ENCODE results near the gene PPP1R13B.
A peak's percentile ranks its signal among the peaks of the same experiment; 100 is the strongest.
"Not testable (repeated sequence)": the region's sequence is repeated elsewhere in the genome, so short reads cannot be mapped to it uniquely, and the experiment has no call there.

The PPP1R13B gene

GRCh38 chr14:103847451-103848174 is at the start of gene PPP1R13B:
PPP1R13B (minus strand) TSS chr14:103847575; CDS start chr14:103847307, 268 bp downstream.
- peak; percentile 95 for DNase-seq

- peak; percentile 38 for DNase-seq
These were observed 49.2 kb upstream of the PPP1R13B start for GRCh38 chr14:103896578-103896977.

GRCh38 chr14:103894723-103895059 is 47.3 kb upstream of the PPP1R13B start:
- DNase-seq = no peak

GRCh38 chr14:103894034-103894722 is 46.8 kb upstream of the PPP1R13B start:
- no peak for DNase-seq

- DNase-seq = no peak
These were observed 44.9 kb upstream of the PPP1R13B start for GRCh38 chr14:103892247-103892646.

GRCh38 chr14:103891667-103892215 is 44.4 kb upstream of the PPP1R13B start:
- no peak for DNase-seq

- no peak for DNase-seq
These were observed 43.7 kb upstream of the PPP1R13B start for GRCh38 chr14:103890821-103891666.

- DNase-seq = no peak
These were observed 42.6 kb upstream of the PPP1R13B start for GRCh38 chr14:103890052-103890371.

GRCh38 chr14:103889313-103890051 is 42.1 kb upstream of the PPP1R13B start:
- no peak for DNase-seq

GRCh38 chr14:103889002-103889312 is 41.6 kb upstream of the PPP1R13B start:
- not testable (repeated sequence) for DNase-seq

GRCh38 chr14:103887557-103888115 is 40.3 kb upstream of the PPP1R13B start:
- DNase-seq = no peak

GRCh38 chr14:103887170-103887501 is 39.8 kb upstream of the PPP1R13B start:
- DNase-seq = no peak

- no peak for DNase-seq
These were observed 39.2 kb upstream of the PPP1R13B start for GRCh38 chr14:103886304-103887169.

- no peak for DNase-seq
These were observed 38.1 kb upstream of the PPP1R13B start for GRCh38 chr14:103885509-103885932.

GRCh38 chr14:103884854-103885253 is 37.5 kb upstream of the PPP1R13B start:
- DNase-seq = no peak

- DNase-seq = no peak
These were observed 35.8 kb upstream of the PPP1R13B start for GRCh38 chr14:103883263-103883523.

GRCh38 chr14:103882503-103883262 is 35.3 kb upstream of the PPP1R13B start:
- no peak for DNase-seq

- DNase-seq = no peak
These were observed 34.2 kb upstream of the PPP1R13B start for GRCh38 chr14:103881268-103882201.

- DNase-seq = peak; percentile 18
These were observed 33.2 kb upstream of the PPP1R13B start for GRCh38 chr14:103880348-103881267.

All from NCI-H2171 (cell line).